GM21367 (cell line): ENCODE data around the gene PIGQ.

Source experiments
- ATAC-seq: cut with Tn5 transposase; IDR thresholded peaks from one replicate; pipeline ENCODE4 v1.9.1; 2021; ENCODE audit not compliant: unreplicated experiment

PIGQ gene

DNA sequence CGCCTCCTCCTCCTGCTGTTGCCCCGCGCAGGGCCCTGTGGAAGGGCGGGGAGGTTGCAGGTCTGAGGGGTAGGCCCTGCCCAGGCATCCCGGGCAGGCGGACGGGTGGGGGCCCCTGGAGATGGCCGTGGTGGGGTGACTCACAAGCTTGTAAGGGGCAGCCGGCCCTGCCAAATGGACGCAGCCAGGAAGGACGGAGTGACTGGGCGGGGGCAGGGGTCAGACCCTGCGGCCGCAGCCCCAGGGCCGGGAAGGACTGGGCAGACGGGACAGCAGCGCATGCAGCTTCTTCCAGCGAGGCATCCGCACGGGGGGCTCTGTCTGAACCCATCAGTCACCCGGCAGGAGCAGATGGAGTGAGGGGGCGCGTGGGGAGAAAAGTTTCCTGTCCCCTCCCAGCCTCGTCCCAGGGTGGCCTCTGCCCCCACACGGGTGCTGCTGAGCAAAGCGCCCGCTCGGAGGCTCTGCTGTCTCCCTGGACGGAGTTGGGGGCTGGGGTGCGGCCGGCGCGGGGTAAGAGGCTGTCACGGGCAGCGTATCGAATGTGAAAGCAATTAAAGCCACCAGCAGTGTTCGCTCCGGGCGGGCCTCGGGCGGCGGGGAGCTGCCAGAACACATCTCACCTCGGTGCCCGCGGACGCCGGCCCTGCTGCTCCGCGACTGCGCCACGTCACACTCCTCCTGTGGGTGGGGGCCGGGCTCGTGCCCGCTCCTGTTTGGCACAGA is 15.0 kb upstream of the PIGQ start:
- ATAC-seq, result no peak

DNA sequence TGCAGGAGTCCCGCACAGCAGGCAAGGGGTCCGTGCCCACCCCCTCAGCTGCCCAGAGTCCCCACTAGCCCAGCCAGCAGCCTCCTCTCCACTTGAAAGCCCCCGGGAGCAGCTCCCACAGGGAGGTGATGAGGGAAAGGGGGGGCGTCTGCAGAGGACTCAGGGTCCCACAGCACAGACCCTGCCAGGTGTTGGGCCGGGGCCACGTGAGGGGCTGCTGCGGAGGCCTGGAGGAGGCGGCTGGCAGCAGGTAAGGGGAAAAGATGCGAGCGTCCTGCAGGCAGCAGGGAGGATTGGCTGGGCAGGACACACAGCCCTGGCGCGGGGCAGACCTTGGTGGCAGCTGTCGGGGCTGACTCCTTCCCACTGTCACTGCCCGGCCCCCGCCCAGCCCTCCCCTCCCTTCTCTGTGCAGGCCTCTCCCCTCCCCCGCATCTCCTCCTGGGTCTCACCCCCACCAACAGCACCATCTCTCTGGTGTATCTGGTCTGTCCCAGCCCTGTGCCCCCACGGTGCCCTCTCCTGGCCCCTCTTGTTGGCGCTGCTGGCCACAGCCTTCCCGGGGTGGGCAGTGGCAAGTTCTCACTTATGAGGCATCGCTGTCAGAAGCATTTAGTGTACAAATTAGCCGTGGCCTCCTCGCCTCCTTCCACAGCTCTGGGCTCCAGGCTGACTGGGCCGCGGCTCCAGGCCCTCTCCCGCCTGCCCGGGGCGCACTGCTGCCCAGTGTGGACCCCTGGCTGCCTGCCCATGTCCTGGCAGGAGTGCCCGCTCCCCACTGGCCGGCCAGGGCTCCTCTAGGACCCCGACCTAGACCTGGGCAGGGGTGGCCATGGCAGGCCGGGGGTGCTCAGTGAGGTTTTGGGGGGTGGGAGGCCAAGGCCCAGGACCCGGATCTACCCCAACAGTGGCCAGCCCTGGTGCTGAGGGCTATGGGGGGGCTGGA is 14.0 kb upstream of the PIGQ start:
- ATAC-seq, result no peak

DNA sequence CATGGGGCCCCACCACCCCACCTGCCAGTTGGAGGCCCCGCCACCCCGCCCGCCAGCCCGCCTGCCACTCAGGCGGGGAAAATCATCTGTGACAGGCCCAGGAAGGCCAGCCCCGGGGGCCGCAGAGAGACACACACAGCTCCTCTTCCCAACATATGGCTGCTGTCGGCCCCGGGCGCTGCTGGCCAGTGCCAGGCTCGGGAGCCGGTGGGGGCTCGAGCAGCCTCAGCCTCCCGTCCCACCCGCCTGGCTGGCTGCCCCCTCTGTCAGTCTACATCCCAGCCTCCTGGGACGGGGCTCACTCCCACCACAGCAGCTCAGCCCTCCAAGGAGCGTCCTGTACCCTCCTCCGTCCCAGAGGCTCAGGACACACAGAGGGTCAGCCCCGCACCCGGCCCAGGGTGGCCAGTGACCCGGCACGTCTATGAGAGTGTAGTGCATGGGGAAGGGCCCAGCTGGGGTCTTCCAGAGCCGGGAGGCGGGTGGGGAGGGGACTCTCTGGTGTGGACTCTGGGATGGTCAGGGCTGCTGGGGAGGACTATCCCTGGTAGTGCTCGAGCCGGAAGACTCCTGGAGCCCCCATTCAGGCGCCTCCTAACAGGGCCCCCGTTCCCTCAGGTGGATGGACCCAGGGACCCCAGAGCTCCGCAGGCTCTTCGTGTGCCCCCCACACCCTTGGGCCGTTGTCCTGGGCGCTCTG is 13.1 kb upstream of the PIGQ start:
- ATAC-seq, result no peak

DNA sequence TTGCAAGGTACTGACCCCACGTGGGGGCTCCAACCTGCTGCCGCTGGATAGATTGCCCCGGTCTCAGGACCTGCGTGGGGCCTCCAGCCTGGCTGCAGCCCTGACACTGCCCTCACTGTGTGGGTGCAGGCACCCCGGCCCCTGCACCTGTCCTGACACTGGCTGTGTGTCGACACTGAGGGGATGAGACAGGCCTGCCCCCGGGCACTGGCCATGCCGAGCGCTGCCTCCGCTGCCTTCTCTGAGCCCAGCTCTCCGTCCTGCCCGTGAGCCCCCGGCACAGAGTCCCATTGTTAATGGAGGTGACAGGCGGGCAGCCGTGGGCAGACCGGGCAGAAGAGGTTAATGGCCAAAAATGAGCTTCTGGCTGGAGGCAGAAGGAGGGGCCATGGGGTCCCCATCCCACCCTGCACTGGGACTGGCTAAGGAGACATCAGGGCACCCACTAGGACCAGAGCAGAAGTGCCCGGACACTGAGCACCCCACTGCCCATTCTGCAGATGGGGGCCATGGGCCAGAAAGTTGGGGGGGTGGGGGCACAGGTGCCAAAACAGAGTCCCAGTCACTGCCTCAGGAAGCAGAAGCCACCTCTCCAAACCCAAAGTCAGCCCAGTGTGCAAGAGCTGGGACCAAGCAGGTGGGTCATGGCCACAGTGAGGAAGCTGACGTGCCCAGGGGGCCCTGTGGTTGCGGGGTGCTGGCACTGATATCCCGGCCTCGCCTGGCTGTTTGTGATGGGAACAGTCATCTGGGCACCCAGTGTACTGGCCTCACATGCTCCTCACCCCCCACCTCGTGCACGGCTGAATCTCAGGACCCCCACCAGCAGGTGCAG is 12.1 kb upstream of the PIGQ start:
- ATAC-seq, result no peak

DNA sequence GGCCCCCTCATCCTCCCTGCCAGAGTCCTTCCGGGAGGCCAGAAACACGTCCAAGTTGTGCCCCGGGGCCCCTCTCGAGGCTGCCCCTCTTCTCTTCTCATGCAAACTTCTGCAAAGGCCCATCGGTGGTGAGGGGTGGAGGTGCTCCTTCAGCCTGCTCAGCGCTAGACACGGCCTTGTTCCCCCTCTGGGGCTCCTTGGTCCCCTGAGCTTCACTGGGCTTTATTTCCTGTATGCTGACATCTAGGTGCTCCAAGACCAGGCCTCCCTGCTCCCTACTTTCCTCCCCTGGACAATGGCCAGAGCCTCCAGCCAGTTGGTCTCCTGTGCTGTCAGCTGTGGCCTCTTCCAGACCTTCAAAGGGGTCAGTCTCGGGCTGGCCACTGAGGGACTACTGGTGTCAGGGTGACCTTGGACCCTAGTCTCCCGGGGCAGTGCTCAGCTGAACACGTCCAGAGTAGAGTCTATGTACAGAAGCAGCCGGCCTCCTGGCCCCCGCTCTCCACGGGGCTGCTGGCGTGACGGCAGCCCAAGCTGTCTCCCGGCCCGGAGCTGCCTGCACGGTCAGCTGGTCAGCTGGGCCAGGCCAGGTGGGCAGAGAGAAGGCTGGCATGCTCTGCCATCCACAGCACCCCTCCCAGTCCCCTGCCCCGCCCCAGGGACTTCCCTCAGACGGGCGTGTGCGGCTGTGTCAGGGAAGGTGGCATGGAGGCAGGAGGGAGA is 11.3 kb upstream of the PIGQ start:
- no peak for ATAC-seq

DNA sequence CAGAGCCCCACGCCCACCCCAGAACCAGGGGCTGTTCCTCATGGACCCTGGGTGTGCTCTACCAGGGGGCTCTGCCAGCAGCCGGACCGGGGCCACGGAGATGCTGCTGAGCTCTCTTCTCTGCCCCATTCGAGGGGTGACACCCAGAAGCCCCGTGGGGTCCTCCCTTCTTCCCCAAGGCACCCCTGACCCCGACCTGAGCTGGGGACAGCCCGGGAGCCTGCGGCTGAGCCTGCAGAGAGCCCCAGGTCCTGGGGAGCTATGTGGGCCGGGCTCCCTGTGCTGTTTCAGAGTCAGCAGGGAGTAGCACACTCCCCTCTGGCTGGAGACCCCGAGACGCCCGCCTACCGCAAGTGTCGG is 10.8 kb upstream of the PIGQ start:
- ATAC-seq, result no peak

DNA sequence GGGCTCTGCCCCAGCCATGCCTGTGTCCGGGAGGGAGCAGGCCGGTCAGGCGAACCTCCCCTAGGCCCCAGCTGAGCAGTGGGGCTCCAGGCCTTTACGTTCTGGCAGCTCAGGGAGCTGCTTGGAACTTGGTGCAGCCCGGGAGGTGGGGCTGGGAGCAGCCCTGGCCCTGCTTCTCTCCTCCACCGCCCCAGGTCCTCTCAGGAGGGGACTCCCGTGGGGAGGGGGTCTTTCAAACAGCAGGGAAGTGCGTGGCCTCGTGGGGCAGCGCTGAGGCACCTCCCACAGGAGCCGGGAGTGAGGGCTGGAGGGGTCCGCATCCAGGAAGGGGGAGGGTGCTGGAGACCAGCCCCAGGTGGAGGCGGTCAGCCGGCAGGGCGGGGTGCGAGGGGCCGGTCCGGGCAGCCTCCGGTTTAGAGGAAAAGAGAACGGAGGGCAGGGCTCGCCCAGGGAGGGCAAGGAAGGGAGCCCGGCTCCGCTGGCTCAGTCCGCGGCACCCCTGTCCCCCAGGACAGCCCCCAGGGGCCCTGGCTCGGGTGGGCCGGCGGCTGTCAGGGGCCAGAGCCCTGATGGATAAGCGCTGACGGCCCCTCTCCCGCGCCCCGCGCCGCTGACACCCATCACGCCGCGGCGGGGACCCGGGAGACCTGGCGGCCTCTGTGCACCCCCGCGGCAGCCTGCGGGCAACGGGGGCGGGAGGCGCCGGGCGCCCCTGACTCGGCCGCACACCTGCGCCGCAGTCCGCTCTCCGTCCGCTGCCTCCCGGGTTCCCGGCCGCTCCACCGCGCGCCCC is 10.2 kb upstream of the PIGQ start:
- no peak for ATAC-seq

DNA sequence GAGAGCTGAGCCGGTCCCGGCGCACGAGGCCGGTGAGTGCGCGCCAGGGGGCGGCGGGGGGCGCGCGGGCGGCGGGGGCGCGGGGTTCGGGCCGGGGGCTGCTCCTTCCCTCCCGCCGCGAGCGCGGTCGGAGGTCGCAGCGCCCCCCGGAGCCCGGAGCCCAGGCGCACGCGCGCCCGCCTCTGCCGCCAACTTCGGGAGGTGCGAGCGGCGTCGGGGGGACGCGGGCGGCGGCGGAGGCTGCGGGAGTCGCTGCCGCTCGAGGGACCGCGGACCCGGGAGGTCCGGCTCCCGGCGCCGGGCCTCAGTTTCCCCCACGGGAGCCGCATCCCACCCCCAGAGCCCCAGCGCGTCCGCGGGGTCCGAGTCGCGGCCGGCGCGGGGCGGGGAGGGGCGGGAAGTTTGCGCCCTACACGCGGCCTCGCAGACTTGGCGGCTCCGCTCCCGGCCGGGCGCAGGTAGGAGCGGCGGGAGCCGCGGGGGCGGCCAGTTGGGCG is 9.5 kb upstream of the PIGQ start, which contains the start of gene PRR35:
TSS of gene PRR35 (plus strand) at position 191 of the 497 bp plus-strand sequence. CDS start 2,901 bp downstream, outside the sequence.
- ATAC-seq, result no peak

DNA sequence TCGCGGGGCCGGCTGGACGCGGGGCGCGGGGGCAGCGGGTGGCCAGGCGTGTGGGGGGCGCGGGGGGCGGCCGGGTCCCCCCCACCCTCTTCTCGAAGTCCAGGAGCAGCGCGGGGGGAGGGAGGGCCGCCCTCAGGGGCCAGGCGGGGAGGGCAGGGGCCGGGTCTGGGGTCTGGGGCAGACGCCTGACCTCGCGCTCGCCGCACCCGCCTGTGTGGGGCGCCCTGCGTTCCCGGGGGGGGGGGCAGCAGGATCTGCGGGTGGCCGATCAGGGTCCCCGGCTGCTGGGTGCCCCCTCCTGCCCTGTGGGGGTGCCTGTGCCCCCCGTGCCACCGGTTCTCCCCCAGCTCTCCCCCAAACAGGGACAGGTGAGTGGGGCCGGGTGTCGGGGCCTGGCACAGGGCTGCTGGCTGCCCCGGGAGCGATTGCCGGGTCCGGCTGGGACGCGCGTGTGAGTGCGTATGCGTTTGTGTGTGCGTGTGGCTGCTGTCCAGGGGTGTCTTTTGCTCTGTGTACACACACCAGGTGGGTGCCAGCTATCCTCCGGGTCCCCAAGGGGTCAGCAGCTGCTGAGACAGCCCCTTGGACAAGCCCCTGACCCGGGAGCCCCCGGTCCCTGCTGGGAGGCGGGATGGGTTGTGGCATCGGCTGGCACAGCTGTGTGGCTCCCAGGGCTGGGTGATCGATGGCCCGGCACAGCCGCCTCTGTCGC is 8.9 kb upstream of the PIGQ start:
- no peak for ATAC-seq

DNA sequence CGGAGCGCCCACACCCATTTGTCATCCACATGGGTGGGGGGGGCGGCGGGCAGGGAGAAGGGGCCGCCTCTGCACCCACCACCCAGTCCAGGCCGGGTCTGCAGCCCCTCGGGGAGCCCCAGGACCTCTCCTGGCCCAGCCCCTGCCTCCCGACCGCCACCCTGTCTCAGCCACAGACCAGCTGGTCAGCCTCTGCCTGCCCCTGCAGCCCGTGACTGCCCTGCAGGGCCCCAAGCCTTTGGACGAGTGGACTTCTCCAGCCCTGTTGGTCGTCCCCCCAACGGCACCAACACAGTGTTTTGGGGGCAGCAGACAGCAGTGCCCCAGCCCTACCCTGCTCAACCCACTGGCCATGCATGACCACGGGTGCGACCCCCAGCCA is 8.4 kb upstream of the PIGQ start:
- ATAC-seq, result no peak

DNA sequence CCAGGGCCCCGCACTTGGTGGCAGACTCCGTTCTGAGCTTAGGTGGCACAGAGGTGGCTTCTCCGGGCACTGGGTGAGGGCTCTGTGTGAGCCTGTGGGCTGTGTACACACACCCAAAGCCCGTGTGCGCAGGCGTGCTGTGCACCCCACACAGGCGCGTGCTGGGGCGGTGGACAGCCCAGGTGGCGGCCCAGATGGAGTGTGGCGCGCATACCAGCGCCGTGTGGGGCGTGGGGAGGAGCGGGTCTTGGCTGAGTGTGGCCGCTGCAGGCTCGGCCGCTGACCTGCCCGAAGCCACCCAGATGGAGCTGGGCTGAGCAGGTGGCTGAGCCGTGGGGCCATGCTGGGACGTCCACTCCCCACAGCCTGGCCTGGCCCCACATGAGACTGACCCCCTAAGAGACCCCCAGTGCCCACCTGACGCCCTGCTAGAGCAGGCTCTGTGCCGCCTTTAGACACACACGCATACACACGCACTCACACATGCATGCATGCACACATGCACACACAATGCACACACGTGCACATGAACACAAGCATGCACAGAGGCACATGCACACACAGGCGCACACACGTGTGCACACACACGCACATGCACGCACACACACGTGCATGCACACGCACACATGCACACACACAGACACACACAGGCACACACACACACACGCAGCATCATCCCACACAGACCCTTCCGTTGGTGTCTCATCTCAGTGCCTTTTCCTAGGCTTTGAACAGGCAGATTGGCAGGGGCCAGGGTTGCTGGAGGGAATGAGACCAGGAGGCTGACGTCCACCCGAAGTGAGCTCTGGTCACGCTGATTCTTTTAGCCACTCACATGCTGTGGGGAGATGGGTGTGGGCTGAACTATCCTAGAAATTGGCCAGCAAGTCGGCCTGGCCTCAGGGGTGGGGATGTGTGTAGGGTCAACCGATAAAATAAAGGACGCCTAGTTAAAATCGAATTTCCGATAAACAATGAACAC is 7.5 kb upstream of the PIGQ start:
- ATAC-seq, result no peak

DNA sequence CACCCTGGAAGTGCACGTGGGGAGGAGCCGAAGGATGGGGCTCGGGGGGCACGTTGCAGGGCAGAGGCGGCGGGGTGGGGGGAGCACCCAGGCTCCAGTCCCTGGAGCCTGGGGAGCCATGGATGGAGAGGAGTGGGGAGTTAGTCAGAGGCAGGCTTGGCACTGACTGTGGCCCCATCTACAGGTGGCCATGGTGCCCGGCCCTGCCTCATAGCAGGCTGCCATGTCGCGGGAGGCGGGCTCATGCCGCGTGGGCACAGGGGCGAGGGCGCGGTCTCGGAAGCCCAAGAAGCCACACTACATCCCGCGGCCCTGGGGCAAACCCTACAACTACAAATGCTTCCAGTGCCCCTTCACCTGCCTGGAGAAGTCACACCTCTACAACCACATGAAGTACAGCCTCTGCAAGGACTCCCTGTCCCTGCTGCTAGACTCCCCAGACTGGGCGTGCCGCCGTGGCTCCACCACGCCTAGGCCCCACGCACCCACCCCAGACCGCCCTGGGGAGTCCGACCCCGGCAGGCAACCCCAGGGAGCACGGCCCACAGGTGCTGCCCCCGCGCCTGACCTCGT is 6.6 kb upstream of the PIGQ start:
- ATAC-seq, result no peak

DNA sequence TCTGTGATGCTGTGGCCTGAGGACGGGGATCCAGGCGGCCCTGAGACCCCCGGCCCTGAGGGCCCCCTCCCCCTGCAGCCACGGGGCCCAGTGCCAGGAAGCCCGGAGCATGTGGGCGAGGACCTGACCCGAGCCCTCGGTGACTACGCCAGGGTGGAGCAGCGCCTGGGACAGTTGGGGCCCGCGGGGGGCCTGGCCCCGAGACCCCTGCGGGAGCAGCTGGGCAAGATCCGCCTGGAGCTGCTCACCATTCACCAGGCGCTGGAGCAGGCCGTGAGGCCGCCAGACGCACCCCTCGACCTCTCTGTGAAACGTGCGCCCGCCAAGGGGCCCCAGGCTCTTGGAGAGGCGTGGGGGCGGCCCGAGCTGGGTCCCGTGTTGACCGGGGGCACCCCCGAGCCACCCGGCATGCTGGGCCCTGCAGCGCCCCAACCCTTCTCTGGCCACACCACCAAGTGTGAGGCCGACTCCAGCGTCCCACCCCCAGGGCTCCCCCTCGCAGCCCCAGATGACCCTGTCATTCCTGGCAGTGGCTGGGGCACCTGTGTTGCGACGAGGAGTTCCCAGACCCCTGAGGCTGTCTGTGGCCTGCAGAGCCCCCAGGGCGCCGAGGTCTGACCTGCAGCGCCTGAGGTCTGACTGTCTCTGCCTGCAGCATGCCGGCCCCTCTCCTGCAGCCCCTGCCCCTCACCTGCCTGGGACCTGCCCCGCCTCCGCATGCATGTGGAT is 4.9 kb upstream of the PIGQ start:
- ATAC-seq, result no peak

DNA sequence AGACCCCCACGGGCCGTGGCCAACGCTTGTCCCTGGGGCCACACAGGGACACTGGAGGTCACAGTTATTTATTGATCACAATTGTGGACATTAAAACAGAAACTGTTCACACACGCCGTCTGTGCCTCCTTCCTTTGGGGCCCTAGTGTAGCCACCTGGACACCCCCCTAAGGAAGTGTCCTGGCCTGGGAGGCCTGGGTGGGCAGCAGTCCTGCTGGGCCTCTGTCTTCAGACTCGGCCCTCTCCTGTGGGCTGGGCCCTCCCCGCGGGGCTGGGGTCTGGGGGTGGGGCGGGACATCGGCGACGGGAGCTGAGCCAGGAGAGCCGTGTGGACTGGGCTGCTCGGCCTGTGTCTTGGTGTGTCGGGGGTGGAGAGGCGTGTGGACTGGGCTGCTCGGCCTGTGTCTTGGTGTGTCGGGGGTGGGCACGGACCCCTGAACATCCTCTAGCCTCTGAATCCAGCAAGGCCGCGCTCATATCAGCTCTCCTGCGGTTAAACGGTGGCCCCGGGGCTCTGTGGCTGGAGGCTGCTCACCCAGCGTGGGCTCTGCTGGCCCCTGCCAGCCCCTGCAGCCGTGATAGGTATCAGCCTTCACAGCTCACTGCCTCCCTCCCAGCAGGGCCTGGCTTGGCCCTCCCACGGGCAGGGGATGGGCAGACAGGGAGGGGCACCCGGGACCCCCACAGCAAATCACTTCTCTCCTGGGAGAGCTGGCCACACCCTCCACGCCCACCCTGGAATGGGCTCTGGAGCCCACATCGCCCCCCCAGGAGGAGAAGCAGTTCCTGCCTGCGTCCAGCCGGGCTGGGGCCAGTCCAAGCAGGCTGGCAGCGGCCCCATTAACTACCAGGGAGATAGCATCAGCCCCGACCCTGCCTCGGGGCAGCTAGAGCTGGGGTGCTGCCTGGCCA is 4.1 kb upstream of the PIGQ start:
- ATAC-seq, result no peak
